GM12874 (cell line): ENCODE data around the gene PSME3IP1.

Experiments used
- CTCF ChIP-seq: IDR thresholded peaks from 2 replicates; pipeline ENCODE4 v1.5.1; 2011; ENCODE audit warnings: low read depth, mild to moderate bottlenecking, control low read depth, low read length, moderate library complexity; ENCODE audit not compliant: insufficient read depth

PSME3IP1 gene

GRCh38 chr16:57128771-57129389 lies 57.0 kb downstream of the PSME3IP1 start:
- TF ChIP-seq CTCF: no peak

GRCh38 chr16:57127836-57128235 lies 58.0 kb downstream of the PSME3IP1 start:
- no peak for TF ChIP-seq CTCF

- TF ChIP-seq CTCF: no peak
These were observed 58.6 kb downstream of the PSME3IP1 start for GRCh38 chr16:57127037-57127763.

- no peak for TF ChIP-seq CTCF
These were observed 59.4 kb downstream of the PSME3IP1 start for GRCh38 chr16:57126411-57126810.

- TF ChIP-seq CTCF: no peak
These were observed 59.9 kb downstream of the PSME3IP1 start for GRCh38 chr16:57125969-57126368.

- TF ChIP-seq CTCF: no peak
These were observed 60.5 kb downstream of the PSME3IP1 start for GRCh38 chr16:57125376-57125775.

GRCh38 chr16:57123974-57124674 lies 61.7 kb downstream of the PSME3IP1 start:
- TF ChIP-seq CTCF: no peak
